MCF 10A (cell line): ENCODE measurements around the gene ADD1. TPM values are rescaled to one million over a fixed set of nuclear protein-coding genes. Genes with fewer than 3 reads are reported as not detected.

ENCODE experiments used
- Bru-seq: library from RNA; stranded (reverse); fragments of 400-500 nt; gene quantifications from one replicate; lab custom pipeline; 2021; lab: Mats Ljungman, UMichigan
- BruChase-seq, 2 experiments: library from RNA; stranded (reverse); fragments of 400-500 nt; gene quantifications; one replicate each; lab custom pipeline; 2021; lab: Mats Ljungman, UMichigan
- BruUV-seq: library from RNA; stranded (reverse); fragments of 400-500 nt; replicated peaks from 2 replicates; lab custom pipeline; 2021; lab: Mats Ljungman, UMichigan
- CTCF ChIA-PET: fragments of 300-600 bp; sonication (Branson Sonifier 250); formaldehyde crosslinking; extraction: SDS; loops from one replicate; lab custom pipeline; 2021; ENCODE audit warnings: antibody characterized with exemption, inconsistent platforms; lab: Yijun Ruan, JAX
- POLR2A ChIA-PET: fragments of 300-600, 350-650 bp; sonication (Branson Sonifier 250); formaldehyde crosslinking; extraction: SDS; loops from one replicate; lab custom pipeline; 2020; ENCODE audit warnings: antibody characterized with exemption, inconsistent platforms; lab: Yijun Ruan, JAX
- DNase-seq: peaks from one replicate; pipeline ENCODE4 v3.0.0-alpha.2; 2018; ENCODE audit not compliant: unreplicated experiment
- H3K27ac Mint-ChIP-seq: one replicate; pipeline ENCODE4 v1.8.0; 2022; ENCODE audit warnings: mild to moderate bottlenecking, low read depth, mixed read lengths; ENCODE audit not compliant: unreplicated experiment
- H3K27me3 Mint-ChIP-seq: one replicate; pipeline ENCODE4 v1.8.0; 2022; ENCODE audit warnings: mixed read lengths; ENCODE audit not compliant: insufficient read depth, unreplicated experiment
- H3K36me3 Mint-ChIP-seq: one replicate; pipeline ENCODE4 v1.8.0; 2022; ENCODE audit warnings: mild to moderate bottlenecking, moderate library complexity, mixed read lengths; ENCODE audit not compliant: insufficient read depth, unreplicated experiment
- H3K4me1 Mint-ChIP-seq: one replicate; pipeline ENCODE4 v1.8.0; 2022; ENCODE audit warnings: mixed read lengths; ENCODE audit not compliant: insufficient read depth, unreplicated experiment
- H3K4me3 Mint-ChIP-seq: one replicate; pipeline ENCODE4 v1.8.0; 2022; ENCODE audit warnings: mild to moderate bottlenecking, moderate library complexity, mixed read lengths; ENCODE audit not compliant: unreplicated experiment
- H3K9me3 Mint-ChIP-seq: one replicate; pipeline ENCODE4 v1.8.0; 2022; ENCODE audit warnings: mixed read lengths; ENCODE audit not compliant: unreplicated experiment
- intact Hi-C: fragments of 100-400 bp; cut with micrococcal nuclease; formaldehyde crosslinking; loops from 2 replicates; pipeline ENCODE4 v1.14.1; 2022
- long read RNA-seq: library from polyadenylated mRNA; stranded (forward); transcript quantifications from one replicate; pipeline ENCODE4 v2.0.0, GENCODE V29; 2022
- total RNA-seq: library from RNA; stranded (reverse); gene quantifications from 2 replicates; pipeline ENCODE4 v1.2.3, GENCODE V29; 2022
- TF ChIP-seq, protein P1 (sequence below): fragments of 200-600 bp; IDR thresholded peaks from one replicate; pipeline ENCODE4 v1.8.0; 2022; ENCODE audit warnings: antibody characterized with exemption, mild to moderate bottlenecking; ENCODE audit not compliant: unreplicated experiment

ADD1 gene, protein sequence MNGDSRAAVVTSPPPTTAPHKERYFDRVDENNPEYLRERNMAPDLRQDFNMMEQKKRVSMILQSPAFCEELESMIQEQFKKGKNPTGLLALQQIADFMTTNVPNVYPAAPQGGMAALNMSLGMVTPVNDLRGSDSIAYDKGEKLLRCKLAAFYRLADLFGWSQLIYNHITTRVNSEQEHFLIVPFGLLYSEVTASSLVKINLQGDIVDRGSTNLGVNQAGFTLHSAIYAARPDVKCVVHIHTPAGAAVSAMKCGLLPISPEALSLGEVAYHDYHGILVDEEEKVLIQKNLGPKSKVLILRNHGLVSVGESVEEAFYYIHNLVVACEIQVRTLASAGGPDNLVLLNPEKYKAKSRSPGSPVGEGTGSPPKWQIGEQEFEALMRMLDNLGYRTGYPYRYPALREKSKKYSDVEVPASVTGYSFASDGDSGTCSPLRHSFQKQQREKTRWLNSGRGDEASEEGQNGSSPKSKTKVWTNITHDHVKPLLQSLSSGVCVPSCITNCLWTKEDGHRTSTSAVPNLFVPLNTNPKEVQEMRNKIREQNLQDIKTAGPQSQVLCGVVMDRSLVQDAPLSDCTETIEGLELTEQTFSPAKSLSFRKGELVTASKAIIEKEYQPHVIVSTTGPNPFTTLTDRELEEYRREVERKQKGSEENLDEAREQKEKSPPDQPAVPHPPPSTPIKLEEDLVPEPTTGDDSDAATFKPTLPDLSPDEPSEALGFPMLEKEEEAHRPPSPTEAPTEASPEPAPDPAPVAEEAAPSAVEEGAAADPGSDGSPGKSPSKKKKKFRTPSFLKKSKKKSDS
- total RNA-seq (131 and 161 TPM in 2 replicates), Bru-seq, nascent RNA (percentile 78 among the genes with signal in this experiment), BruChase-seq, experiment 1, labeled RNA remaining after a 6-hour chase (percentile 85 among the genes with signal in this experiment), BruChase-seq, experiment 2, labeled RNA remaining after a 2-hour chase (percentile 82 among the genes with signal in this experiment)
- long read RNA-seq, full-length matches to known transcripts: 30 of 255 reads
- long read RNA-seq, partial matches to known transcripts: 17 of 255 reads
- long read RNA-seq, other reads (novel, unspliced or antisense): 208 of 255 reads

DNA sequence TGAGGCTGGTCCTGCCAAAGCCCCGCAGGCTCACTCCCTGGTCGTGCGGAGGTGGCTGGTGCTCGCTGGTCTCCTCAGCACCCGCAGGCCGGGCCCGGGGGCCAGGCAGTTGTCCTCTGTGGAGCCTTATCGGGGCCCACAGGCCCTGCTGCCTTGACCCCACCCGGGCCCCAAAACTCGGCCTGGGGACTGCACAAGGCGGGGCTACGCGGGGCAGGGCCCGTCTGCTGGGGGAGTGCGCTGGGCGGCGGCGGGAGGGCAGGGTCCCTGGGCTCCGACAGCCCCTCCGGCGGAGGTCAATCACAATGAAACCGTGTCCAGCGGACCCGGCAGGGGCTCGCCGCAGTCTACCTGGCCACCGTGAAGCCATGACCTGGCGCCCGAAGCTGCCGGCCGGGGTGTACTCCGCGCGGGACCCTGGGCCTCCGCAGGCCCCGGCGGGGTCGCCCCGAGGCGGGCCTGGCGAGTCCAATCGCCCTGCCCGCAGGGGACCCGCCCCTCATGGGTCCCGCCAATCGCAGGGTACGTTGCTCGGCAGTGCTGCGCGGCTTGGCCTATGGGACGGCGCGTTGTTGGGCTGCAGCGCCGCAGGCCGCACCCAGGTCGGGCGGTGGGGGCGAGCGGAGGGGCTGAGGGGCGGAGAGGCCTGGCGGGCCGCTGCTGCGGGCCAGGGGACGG is at the start of gene ADD1:
ADD1 (plus strand) TSS at position 582 of the 678 bp plus-strand sequence. CDS start 32,072 bp downstream, outside the sequence.
- peak within 1 kb of the TSS; percentile 88 for H3K4me3 Mint-ChIP-seq
- TF ChIP-seq, protein P1, sequence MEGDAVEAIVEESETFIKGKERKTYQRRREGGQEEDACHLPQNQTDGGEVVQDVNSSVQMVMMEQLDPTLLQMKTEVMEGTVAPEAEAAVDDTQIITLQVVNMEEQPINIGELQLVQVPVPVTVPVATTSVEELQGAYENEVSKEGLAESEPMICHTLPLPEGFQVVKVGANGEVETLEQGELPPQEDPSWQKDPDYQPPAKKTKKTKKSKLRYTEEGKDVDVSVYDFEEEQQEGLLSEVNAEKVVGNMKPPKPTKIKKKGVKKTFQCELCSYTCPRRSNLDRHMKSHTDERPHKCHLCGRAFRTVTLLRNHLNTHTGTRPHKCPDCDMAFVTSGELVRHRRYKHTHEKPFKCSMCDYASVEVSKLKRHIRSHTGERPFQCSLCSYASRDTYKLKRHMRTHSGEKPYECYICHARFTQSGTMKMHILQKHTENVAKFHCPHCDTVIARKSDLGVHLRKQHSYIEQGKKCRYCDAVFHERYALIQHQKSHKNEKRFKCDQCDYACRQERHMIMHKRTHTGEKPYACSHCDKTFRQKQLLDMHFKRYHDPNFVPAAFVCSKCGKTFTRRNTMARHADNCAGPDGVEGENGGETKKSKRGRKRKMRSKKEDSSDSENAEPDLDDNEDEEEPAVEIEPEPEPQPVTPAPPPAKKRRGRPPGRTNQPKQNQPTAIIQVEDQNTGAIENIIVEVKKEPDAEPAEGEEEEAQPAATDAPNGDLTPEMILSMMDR: no peak
- ChIA-PET POLR2A (interaction anchor here (0.8 to 3.8 kb wide), 8 partner anchors 9 to 93 kb away, joined by 3 to 18 read pairs (median 4); no protein-coding TSS in a partner anchor), CTCF (no interaction called here)
- H3K36me3 Mint-ChIP-seq: peaks cover 5% of the 10 kb centered on the region
- H3K4me1 Mint-ChIP-seq: peaks cover 19% of the 10 kb centered on the region
- no peaks in the 10 kb centered on the region for H3K9me3 Mint-ChIP-seq
- no TSS peak for BruUV-seq
- H3K27ac Mint-ChIP-seq: peak within 1 kb of the TSS; percentile 95
- no peaks in the 10 kb centered on the region for H3K27me3 Mint-ChIP-seq
- peak; percentile 83 for DNase-seq
- intact Hi-C loops: loop anchor here (5.0 kb wide), 1 partner anchor 94 kb away; no protein-coding TSS in a partner anchor

DNA sequence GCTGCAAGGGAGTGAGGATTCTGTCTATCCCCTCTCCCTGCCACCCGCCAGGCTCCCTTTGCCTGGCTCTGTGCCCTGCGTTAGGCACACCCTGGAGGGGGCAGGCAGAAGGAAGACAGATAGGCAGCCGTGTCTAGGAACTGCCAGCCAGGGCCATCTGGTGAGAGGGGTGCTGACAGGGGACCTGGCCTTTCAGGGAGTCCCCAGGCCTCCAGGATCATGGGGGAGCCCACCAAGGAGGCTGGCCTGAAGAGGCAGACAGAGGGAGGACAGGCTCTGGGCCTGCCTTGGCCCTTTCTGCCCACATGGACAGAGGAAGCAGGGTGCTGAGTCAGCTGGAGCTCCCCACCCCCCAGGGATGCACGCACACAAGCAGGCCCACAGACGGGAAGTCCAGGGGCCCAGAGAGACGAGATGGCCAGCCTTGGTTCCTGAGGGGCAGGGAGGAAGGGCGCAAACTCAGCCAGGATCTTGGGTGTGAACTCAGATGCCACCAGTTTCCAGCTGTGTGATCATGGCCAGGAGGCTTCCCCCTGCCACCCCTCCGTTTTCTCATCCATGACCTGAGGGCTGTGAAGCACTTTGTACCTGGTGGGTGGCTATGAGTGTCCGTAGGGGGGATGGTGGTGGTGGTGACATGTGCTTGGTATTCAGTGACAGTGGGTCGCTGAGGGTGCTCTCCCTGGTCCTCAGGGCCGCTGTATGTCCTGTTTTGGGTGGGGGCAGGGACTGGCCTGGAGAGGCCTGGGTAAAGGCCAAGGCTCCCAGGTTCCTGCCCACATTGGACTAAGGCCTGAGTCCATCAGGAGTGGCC is 49.0 kb upstream of the ADD1 start:
- Mint-ChIP-seq H3K9me3 (no peaks in the 10 kb centered on the region), H3K27ac (peak overlapping the region; percentile 88), H3K4me3 (peak overlapping the region; percentile 79), H3K27me3 (no peaks in the 10 kb centered on the region), H3K36me3 (no peaks in the 10 kb centered on the region), H3K4me1 (peaks cover 53% of the 10 kb centered on the region)
- DNase-seq: peak; percentile 72
- POLR2A ChIA-PET: interaction anchor here (0.8 to 2.0 kb wide), 9 partner anchors 8 to 169 kb away, joined by 3 to 7 read pairs (median 4); partner anchors contain the start of genes GRK4 and NOP14
- TSS peak; percentile 28 for BruUV-seq
- intact Hi-C loops: no loop called here
- CTCF ChIA-PET: interaction anchor here (0.6 kb wide), 1 partner anchor 531 kb away, joined by 3 read pairs; no protein-coding TSS in a partner anchor
- TF ChIP-seq, protein P1: no peak

DNA sequence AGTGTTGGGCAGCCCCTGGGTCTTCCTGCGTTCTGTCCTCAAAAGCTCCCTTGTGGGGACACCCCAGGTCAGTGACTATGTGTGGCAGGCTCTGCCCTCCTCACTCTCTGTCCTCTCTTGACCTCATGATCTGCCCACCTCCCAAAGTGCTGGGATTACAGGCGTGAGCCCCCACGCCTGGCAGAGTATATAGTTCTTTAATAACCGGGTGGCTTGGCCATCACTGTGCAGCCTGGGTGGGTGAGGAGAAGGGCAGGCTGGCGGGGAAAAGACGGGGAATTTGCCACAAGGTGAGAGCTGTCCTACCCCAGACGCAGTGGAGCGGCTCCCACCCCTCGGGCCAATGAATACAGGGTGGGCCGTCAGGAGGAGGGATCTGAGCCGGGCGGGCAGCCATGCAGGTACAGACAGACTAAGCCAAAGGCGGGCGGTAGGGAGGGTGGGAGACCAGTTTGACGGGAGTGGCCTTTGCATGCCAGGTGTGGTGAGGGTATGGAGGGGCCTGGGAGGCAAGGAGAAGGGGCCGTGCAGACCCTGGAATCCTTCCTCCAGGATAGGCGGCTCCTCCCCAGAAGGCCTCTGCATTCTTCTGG is 48.2 kb upstream of the ADD1 start:
- Mint-ChIP-seq H3K4me3 (peak overlapping the region; percentile 79), H3K36me3 (no peaks in the 10 kb centered on the region), H3K9me3 (no peaks in the 10 kb centered on the region), H3K27ac (peak overlapping the region; percentile 89), H3K4me1 (peaks cover 53% of the 10 kb centered on the region), H3K27me3 (no peaks in the 10 kb centered on the region)
- no peak for DNase-seq
- intact Hi-C loops: no loop called here
- no TSS peak for BruUV-seq
- ChIA-PET CTCF (no interaction called here), POLR2A (interaction anchor here (0.8 to 2.0 kb wide), 6 partner anchors 8 to 49 kb away, joined by 3 to 7 read pairs (median 4); no protein-coding TSS in a partner anchor)
- TF ChIP-seq, protein P1: no peak
